GM21360 (cell line): Measurements from ENCODE around the gene MIDN.

ENCODE experiments used
- ATAC-seq: cut with Tn5 transposase; IDR thresholded peaks from one replicate; pipeline ENCODE4 v1.9.1; 2021; ENCODE audit warnings: mild to moderate bottlenecking, moderate library complexity; ENCODE audit not compliant: unreplicated experiment

MIDN gene

GRCh38 chr19:1268226-1269064, 20.1 kb downstream of the MIDN start:
- ATAC-seq: no peak

GRCh38 chr19:1269065-1269477, 20.7 kb downstream of the MIDN start, which contains the start of gene CIRBP:
Gene CIRBP, plus strand, starts transcription at chr19:1269332. Its CDS starts 1,602 bp downstream, at chr19:1270934.
- ATAC-seq: peak; percentile 44

- ATAC-seq: peak; percentile 13
These were observed 21.3 kb downstream of the MIDN start for GRCh38 chr19:1269478-1270212.

DNA sequence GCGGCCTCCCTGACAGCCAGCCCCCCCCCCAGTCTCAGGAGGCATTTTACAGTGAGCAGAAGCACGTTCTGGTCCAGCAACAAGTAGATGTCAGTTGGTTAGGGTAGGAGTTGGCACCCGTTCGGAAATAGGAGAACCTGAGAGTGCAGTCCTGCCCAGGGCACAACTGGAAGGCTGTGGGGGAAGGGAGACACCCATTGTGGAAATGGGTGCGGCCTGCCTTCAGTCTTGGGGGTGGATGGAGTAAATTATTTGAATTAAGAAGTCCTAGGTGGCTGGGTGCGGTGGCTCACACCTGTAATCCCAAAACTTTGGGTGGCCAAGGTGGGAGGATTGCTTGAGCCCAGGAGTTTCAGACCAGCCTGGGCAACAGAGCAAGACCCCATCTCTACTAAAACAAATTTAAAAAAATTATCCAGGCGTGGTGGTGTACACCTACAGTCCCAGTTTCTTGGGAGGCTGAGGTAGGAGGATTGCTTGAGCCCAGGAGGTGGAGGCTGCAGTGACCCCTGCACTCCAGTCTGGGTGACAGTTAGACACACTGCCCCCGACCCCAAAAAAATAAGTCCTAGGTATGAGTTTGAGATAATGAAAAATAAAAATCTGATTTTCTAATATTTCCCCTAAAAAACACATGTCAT, 21.9 kb downstream of the MIDN start:
- ATAC-seq: no peak

GRCh38 chr19:1270854-1271527, 22.6 kb downstream of the MIDN start:
- no peak for ATAC-seq

DNA sequence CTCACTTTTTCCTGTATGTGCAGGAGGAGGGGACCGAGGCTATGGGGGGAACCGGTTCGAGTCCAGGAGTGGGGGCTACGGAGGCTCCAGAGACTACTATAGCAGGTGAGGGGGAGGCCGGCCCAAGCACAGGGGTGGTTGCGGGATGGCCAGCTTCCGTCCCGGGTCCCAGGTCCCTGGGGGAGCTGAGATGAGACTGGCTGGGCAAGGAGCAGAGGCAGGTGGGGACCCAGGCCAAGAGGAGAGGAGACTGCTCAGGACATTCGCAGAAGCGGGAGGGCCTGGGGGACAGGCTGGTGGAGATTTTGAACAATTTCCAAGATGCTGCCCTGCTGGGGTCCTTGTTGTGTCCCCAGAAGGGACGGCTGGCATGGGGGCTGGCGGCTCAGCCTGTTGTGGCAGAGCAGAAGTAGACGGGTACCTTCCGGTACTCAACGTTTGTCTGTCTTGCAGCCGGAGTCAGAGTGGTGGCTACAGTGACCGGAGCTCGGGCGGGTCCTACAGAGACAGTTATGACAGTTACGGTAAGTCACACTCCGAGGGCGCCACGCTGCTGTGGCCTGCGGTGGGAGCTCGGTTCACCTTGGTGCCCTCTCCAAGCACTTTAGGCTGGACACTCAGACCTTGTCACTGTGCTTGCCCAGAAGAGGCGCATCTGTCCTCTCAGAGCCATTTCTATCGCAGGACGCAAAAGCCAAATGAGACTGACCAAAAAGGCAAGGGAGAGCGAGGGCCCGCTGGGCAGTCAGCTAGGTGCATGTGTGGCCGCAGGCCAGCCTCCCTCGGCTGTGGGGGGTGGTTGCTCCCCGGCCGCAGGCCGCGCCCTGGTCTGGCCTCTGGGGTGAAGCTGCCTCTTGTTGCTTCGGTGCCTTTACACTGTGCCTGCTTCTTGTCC, 23.4 kb downstream of the MIDN start:
- no peak for ATAC-seq

GRCh38 chr19:1272423-1273262, 24.3 kb downstream of the MIDN start:
- ATAC-seq: no peak

DNA sequence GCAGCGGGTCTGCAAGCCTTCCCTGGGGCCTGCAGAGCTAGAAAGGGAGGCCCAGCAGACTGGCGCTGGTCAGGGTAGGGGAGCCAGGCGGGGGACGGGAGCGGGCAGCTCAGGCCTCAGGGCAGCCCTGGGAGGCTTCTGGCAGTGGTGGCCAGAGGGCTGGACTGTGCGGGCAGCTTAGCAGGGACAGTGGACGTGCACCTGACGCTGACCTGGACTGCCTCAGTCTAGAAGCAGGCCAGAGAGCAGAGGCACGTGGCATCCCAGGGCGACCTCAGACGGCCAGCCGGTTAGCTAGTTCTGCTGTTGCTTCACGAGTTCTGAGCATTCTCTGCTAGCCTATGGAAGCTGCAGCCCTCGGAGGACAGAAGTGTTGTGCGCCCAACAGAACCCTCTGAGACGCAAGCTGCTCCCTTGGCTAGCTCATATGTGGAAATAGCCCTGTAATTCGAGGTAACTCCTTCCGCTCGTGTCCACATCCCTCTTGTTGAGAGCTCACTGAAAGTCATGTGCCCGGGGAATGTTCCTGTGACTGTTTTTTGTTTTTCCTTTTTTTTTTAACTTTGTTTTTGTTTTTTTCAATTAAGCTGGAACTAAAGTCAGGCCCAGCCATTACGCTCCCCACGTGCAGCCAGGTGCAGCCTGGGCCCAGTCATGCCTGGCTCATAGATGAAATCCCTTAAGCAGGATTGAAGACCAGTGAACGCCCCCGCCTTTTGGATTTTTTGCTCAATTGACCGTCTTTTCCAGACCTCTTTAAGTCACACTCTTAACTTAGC, 25.1 kb downstream of the MIDN start:
- no peak for ATAC-seq

DNA sequence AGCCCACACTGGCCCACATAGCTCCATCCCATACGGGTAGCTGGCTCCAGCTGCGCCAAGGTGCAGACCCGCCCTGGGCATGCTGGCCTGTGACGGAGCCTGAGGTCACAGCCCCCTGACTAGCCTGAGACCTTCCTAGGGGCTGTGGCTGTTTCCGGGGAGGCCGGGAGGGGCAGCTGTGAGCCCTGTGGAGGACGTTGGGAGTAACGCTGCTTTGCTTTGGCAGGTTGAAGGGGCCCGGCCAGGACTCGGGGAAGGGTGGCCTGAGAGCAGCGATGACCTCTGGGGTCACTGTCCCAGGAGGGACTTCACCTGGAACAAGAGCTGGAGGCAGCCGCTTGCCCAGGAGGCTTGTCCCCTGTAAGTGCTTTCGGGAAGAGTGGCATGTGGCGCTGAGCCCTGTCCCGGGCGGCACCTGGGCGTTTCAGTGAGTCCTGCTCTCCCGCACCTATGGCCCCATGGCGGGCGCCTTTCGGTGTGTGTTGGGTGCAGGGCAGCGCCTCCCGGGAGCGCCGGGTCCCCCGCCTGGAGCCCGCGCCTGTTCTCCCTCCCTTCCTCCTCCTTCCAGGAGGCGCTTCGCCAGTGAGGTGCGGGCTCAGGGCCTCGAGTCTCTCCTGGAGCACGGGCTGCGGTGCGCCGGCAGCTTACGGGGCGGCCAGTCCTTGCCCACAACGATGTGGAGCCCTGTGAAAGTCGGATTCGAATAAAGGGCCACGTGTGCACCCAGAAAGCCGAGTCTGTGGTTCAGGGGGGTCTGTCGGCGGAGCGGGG, 25.9 kb downstream of the MIDN start:
- no peak for ATAC-seq

DNA sequence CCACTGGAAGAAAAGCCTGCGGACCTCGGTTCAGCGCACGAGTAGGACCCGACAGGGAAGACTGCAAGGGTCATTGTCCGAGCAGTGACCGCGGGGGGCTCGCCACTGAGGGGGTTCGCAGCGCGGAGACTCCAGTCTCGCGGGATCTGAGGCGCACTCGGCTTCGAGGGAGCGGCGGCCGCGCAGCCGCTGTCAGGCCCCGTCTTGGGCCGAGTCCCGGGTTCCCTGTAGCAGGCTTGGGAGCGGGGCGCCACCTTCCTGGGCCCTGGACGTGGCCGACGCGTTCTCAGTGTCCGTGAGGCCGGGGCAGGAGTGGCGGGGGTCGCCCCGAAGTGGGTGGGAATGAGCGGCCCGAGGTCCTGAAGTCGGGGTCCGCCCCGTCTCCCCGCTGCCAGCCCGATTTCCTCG, 26.5 kb downstream of the MIDN start:
- ATAC-seq: no peak

GRCh38 chr19:1275260-1275975, 27.0 kb downstream of the MIDN start, which contains the start of gene FAM174C:
Gene FAM174C, plus strand, starts transcription at chr19:1275530. Its CDS starts 20 bp downstream, at chr19:1275550.
- ATAC-seq: peak; percentile 57

DNA sequence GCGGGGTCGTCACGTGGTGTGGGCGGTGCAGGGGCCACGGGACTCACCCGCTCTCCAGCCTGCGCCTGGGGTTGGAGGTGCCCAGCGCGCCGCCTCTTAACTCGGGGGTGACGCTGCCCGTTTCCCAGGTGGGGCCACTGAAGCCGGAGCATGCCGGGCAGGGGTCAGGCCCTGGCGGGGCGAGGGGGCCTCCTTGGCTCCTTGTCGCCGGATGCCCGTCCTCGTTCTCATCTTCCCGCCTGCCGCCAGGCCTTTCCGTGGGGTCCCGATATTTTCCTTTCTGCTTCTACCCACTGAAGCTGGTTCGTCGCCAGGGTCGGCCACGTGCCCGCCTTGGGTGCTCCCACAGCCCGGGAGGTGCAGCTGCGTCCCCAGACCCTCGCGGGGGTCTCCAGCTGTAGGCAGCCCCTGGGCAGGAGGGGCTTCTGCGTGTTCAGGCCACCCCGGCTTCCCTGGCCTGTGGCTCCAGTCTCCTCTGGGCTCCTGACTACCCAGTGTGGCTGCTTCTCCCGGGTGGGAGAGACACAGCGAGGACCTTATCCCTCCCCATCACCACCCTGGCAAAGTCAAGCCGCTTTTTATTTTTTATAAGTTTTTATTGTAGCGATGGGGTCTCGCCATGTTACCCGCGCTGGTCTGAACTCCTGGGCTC, 27.7 kb downstream of the MIDN start:
- no peak for ATAC-seq

DNA sequence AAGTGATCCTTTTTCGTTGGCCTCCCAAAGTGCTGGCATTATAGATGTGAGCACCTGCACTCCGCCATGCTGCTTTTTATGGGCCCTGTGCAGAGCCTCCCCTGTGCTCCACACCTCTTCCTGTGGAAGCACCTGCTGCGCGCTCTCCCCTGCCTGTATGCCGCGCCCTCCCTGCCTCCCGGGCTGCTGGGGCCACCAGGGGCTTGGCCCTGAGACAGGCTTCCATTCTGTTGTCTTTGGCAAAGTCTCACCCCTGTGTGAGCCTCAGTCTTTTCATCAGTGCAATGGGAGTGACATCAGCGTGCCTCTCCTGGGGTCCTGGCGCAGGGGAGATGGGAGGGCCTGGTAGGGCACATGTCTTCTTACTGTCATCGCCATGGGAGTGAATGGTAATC, 28.2 kb downstream of the MIDN start:
- no peak for ATAC-seq

DNA sequence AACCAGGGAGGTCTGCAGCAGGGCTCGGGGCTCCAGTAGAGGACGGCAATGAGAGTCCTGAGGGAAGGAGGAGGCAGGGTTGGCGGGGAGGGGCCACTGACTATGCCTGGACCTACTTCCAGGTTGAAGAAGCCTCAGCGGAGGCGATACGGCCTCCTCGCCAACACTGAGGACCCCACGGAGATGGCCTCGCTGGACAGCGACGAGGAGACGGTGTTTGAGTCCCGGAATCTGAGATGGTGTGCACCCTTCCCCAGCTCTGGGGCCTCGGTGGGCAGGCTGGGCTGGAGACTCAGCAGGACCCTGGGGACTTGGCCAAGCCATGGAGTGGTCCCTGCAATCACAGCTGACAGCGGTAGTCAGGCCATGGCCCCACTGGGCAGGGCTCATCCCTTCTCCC, 28.7 kb downstream of the MIDN start:
- no peak for ATAC-seq

DNA sequence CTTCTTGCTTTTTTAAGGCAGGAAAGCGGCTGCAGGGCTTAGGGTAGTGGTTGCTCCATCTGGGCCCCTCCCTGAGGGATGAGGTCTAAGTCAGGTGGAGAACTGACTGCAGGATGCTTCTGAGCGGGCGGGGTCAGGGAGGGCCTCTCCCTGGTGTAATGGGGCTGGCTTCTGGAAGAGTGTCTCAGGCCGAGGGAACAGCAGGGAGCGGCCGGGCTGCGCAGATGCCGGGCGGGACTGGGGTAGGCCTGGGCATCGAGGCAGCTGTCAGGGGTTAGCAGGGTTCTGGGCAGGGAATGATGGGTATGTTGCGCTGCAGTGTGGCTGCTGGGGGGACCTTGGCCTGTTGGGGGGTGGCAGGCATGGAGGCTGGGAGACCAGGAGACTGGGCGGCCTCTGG, 29.7 kb downstream of the MIDN start:
- no peak for ATAC-seq
